DMS79 treated with DMSO at 0.1 percent for 48 hours (cell line): ENCODE results near the gene A3GALT2.
"Not testable (repeated sequence)": the region's sequence is repeated elsewhere in the genome, so short reads cannot be mapped to it uniquely, and the experiment has no call there.

Source experiments
- DNase-seq: peaks from one replicate; lab custom pipeline; 2025; lab: John Stamatoyannopoulos, UW

A3GALT2 gene

DNA sequence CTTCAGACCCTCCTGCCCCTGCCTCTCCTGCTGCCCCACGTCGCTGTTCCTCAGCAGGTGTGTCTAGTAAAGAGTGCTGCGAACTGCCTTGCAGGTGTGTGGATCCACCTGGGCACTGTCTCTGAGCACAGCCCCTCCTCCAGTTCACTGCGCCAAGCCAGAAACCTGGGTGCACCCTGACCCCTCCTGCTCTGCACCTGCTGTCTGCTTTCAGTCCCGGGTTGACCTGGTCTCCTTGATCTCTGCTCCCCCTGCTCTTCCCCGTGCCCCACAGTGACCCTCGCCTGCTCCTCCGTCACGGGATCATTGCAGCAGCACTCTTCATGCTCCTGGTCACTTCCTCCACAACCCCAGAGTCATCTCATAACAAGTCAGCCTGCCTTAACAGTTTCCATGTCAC is 6.5 kb downstream of the A3GALT2 start:
- DNase-seq = no peak

DNA sequence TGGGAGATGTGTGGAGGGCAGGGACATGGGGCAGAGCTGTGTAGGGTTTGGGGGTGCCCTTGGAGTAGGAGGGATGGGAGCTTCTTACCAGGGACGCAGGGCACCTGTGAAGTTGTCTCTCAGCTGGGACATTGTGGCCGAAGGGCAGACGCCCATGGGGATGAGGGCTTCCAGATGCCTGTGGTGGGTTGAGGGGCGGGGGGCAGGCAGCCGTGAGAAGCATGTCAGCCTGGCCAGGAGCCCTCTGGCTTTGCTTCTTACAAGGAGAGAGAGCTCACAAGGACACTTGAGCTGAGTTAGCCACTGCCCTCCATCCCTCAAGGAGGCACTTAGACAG is 8.5 kb downstream of the A3GALT2 start:
- DNase-seq = peak; percentile 80

DNA sequence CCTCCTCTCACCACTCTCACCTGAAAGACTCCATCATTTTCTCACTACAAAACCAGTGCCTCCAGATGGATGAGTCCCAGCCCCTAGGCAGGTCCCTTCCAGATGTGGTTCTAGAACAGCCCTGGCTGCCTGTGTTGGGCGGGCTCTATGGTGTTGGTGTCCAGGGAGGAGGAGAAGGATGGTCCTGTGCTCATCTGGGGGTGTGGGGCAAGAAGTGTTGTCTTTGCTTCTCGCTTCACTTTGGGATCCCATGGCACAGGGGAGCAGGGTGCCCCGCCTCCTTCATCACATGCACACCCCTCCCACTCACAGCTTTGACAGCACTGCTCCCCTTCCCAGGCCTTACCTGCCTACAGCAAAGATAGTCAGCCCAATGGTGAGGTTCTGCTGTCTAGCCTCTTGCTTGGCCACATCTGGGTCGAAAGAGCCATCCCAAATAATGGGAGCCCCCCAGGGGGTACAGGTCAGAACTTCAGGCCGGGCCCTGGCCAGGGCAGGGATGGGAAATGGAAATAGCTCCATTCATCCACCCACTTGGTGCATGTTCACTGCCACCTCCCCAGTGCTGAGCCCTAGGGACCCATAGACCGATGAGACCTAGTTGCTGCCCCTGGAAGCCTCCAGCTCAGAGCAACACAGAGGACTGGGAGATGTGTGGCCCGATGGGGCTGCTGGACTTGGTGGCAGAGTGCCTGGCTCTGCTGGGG is 9.0 kb downstream of the A3GALT2 start:
- DNase-seq = no peak

DNA sequence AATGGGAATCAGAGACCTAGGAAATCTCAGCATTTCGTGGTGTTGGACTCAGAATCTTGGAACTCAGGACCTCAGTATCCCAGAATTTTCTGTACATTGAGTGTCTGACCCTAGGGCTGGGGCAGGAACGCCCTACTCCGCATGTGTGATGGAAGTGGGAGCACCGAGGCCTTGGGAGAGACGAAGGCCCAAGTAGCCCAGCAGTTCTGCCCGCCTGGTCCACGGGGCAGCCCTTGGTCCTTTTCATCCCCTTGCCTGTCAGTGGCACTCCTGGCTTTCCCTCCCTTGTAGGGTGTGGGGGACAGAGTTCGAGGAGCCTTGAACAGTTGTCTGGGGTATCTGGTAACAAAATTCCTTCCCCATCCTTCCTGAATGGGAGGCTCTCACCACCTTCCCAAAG is 10.2 kb downstream of the A3GALT2 start:
- no peak for DNase-seq

DNA sequence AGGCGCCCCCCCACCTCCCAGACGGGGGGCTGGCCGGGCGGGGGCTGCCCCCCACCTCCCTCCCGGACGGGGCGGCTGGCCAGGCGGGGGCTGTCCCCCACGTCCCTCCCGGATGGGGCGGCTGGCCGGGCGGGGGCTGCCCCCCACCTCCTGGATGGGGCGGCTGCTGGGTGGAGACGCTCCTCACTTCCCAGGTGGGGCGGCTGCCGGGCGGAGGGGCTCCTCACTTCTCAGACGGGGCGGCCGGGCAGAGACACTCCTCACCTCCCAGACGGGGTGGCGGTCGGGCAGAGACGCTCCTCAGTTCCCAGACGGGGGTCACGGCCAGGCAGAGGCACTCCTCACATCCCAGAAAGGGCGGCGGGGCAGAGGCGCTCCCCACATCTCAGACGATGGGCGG is 11.5 kb downstream of the A3GALT2 start:
- DNase-seq = not testable (repeated sequence)

DNA sequence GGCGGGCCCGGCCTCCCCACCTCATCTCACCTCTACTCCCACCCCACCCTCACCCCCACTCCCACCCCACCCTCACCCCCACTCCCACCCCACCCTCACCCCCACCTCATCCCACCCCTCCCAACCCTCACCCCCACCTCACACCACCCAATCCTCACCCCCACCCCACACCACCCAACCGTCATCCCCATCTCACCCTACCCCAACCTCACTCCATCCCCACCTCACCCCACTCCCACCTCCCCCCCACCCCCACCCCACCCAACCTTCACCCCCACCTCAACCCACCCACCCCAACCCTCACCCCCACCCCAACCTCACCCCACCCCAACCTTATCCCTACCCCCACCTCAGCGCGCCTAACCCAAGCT is 13.4 kb downstream of the A3GALT2 start:
- no peak for DNase-seq

DNA sequence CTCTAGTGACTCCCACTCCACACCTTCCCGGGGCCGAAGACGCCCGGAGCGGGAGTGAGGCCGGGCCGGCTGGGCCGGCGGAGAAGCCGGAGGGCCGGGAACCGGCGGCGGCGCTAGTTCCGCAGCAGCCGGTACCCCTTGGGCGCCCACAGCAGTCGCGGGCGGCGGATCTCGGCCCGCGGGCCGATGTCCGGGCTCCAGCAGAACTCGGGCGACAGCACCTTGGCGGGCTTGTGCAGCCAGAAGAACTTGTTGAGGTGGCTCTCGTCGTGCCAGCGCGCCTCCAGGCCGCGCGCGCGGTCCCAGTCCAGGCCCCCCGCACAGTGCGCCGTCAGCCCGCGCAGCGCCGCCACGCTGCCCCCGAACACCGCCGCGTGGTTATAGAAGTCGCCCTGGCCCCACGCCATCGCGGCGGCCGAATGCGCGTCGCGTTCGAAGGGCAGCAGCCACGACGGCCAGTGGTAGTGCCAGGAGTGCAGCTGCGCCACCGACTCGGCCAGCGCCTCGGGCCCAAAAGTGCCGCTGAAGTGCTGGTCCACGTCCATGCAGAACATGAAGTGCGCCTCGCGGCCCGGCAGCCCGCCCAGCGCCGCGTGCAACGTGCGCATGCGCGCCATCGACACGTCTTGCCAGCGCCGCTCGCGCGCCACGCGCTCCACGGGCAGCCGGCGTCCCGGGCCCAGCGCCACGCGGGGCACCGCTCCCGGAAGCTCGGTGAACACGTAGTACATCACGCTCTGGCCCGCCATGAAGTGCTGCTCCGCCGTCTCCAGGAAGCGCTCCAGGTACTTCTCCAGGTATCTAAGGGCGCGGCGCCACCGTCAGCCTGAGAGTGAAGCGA is 14.0 kb downstream of the A3GALT2 start:
- no peak for DNase-seq

DNA sequence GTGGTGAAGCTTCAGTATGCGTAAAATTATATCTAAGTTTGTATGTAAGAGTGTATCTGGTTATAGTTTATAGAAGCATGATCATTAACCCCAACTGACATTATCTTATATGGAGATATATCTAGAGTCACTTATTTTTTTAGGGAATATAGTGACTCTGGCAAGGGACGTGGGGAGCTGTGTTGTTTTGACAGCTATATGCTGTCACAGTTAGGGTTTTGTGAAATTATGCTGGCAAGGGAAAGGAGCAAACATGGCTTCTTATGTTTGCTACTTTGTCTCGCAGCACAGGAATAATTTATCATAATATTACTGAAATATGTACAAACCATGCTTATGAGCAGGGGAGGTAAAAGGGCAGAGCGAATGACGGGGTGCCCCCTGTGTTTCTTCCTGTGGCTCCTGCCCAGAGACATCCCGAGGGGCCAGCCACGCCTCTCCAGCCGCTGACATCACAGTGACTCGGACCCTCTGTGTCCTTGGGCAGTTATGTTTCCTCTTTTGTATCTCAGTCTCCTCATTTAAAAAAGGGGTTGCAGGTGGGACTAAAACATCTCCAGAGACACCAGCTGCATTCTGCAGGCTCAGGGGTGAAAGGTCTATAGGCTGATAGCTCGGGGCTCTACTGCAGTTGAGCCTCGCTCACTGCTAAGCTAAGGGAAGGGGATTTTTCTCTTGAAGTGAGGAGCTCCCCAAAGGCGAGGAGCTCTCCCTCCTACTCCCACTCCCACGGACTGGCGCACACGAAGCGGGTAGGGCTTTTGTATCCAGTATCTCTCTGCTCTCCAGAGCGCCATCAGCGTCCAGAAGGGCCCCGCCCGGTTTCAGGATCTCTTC is 14.9 kb downstream of the A3GALT2 start:
- no peak for DNase-seq

DNA sequence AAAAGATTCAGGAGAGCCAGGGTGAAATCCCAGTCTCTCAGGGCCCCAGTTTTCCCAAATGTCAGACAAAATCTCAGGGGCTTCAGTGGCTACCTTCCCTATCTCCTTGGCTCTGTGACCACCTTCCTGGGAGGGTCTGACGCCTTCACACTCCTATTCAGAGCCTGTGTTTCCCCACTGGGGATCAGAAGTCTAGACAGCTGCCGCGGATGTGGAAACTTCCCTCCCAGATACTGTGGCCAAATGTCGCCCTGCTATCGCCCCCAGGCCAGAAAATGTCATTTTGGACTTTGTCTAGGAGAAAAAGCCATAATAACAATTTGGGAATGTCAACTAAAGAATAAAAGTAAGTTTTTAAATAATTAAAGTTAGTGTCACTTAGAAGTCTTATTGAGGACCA is 15.9 kb downstream of the A3GALT2 start:
- DNase-seq = no peak

DNA sequence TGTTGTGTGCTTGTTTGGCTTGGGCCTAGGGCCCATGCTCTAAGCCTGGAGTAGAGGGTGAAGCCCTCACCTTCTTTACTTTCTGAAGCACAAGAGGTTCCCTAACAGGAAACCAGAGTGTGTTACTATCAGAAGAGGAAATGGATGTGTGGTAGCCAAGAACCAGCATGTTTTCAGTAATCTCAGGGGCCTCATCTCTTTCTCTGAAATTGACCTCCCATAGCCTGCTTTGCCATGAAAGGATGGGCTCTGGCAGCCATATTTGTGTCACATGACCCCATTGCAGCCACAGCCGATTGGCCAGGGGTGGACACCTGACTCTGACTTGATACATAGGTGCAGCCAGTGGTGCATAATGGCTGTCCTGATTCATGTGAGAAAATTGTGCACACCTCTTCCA is 18.6 kb downstream of the A3GALT2 start:
- no peak for DNase-seq

DNA sequence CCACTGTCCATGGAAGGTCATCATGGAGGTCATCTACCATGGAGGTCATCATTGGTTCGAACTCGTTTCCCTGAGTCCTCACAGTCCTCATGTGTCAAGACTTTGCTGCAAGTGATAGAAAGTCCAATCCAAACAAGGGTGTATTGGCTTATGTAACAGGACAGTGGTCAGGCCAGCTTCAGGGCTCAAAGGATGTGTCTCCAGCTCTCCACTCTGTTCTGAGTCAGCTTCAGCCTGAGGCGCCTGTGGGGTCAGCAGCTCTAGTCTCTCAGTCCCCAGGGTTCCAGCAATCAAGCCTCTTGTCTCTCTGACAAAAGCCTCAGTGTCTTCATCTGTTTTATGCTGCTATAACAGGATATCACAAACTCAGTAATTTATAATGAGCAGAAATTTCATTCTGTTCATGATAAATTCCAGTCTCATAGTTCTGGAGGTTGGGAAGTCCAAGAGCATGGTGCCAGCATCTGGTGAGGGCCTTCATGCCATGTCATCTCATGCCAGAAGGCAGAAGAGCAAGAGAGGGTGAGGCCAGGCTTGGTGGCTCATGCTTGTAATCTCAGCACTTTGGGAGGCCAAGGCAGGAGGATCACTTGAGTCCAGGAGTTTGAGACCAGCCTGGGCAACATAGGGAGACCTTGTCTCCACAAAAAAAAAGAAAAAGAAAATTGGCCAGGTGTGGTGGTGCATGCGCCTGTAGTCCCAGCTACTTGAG is 19.5 kb downstream of the A3GALT2 start:
- DNase-seq = no peak

DNA sequence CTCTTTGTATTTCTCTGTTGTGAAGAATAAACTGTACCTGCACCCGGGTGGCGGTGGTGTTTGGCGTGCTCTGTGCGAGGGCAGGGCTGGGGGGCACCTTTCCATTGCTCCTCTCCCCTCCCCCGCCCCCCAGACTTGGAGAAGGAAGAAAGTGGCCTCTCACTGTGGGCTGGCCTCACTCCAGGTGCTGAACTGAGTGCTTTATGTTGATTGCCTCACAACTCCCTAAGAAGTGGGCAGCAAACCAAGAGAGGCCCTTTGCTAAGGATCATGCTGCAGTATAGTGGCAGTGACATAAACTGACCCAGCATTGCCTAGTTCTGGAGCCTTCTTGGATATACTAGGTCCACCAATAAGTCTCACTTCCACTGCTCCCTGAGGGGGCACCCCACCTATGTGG is 20.2 kb downstream of the A3GALT2 start:
- peak; percentile 87 for DNase-seq

DNA sequence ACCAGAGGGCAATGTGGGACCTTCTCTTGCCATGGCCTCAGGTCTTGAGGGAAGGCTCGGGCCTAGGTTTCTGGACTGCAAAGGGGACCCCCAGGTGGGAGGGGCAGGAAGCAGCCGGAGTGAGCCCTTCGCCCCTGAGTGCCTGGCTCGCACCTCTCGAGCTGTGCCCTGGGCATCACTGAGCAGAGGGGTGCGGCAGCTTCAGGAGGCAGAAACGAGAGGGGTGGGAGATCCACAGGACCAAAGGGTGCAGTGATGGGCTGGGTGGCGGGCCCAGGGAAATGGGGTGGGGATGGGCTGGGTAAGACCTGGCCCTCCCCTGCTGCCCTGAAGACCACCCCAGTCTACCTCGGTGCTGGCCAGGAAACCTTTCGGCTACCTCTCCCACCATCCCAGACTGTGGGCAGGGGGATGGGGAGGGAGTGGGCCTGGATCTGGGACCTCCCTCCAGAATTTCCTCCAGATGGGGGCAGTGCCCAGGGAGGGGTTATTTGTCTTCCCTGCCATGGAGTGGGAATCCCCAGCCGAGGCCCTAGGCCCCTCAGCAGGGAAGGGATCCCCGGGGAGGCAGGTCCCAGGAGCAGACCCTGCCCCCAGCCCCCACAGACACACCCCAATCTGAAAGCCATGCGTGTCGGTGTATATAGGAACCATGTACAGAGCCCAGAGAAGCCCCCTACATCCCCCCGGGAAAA is 21.3 kb downstream of the A3GALT2 start:
- DNase-seq = no peak

DNA sequence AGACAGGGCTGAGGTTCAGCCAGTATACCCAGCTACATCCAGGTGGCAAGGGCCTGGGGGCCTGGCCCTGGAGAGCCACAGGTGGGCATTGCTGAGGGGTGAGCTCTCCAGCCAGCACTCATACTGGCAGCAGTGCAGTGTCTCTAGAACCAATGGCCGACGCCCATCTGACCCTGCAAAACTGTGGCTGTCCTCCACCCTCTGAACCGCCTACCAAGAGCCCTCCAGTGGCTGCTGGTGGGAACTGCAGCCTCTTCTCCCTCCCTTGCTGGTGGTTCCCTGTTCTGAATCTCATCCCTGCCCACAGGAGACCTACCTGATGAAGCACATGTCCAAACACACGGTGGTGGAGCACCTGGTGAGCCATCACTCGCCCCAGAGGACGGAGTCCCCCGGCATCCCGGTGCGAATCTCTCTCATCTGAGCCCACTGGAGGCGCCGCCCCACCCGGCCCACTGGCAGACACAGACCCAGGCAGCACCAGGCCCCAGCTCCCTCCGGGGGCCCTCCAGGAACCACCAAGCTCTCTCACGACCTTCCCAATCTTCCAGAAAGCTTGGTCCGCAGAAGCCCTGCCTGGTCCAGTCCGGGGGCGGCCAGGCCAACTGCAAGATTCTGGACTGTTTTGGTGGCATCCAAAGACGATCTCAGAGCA is 22.1 kb downstream of the A3GALT2 start:
- peak; percentile 42 for DNase-seq

DNA sequence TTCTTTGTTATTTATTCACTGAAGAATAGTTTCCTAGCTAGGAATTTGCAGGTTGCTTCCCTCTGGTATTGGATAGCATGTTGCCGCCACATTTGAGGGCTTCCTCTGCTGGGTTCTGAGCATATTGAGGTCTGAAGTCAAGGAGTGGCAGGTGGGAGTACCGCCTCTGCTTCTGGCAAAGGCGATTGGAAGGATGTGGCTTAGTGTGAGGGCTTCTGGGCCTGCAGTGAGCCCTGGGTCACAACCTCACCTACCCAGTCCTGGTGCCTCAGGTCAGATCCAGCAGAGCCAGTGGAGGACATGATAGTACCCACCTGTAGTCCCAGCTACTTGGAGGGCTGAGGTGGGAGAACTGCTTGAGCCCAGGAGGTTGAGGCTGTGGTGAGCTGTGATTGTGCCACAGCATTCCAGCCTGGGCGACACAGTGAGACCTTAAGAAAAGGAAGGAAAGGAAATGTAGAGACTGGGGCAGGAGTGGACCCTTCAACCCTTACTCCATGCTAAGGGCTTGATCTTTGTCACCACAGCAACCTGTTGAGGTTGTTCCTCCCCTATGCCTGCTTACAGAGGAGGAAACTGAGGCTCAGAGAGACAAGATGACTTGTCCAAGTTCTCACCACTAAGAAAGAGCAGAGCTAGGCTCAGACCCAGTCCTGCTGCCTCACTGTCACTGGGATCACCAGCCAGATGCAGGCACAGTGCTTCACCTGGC is 22.8 kb downstream of the A3GALT2 start:
- DNase-seq = no peak

DNA sequence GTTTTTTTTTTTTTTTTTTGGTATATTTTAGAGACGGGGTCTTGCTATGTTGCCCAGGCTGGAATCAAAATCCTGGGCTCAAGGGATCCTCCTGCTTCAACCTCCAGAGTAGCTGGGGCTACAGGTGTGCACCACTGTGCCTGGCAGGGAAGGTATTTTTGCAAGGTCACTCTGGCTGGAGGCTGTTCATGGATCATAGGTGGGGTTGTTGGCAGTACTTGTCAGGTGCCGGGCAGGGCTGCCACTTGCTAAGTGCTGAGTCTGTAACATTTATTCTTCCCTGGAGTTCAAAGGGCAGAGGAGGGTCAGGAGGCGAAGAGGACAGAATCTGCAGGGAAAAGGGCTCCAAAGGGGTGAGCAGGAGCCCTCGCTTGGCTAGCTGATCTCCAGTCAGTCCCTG is 24.1 kb downstream of the A3GALT2 start:
- DNase-seq = no peak

DNA sequence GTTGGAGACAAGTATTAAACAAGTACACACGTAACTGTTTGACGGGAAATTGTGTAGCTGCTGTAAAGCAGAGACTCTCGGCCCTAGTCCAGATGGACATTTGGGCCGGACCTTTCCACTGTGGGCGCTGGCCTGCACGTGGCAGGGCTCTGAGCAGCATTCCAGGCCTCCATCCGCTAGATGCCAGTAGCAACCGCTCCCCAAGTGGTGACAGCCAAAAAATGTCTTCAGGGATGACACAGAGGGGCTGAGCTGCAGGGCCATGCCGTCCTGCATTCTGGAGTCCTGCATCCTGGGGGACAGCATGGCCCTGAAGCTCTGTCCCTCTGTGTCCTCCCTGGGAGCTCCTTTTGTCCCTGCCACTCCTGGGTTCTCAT is 24.8 kb downstream of the A3GALT2 start:
- DNase-seq = no peak

DNA sequence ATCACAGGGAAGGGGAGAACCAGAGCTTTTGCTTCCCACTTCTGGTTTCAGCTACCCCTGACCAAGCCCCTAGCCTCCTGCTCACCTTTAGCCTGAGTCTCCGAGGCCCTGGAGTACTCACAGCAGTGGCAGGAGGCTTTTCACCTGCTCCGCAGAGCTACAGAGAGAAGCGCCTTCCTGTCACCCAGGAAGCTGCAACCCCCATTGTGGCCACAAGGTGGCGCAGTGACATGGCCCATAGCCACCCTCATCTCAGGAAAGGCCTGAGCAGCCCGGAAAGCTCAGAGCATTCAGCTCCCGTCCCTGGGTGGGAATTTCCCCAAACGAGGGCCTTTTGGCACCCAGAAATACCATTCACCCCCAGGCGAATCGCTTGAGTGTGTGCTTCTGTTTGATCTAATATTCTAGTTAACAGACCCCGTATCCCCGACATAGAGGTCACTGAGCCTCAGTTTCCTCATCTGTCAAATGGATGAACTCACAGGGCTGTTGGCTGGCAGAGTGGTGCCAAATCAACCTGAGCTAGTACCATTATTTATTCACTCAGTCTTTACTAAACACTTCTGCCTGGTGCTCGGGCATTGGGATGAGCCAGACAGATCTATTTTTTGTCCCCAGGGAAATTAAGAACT is 25.3 kb downstream of the A3GALT2 start:
- DNase-seq = peak; percentile 59

DNA sequence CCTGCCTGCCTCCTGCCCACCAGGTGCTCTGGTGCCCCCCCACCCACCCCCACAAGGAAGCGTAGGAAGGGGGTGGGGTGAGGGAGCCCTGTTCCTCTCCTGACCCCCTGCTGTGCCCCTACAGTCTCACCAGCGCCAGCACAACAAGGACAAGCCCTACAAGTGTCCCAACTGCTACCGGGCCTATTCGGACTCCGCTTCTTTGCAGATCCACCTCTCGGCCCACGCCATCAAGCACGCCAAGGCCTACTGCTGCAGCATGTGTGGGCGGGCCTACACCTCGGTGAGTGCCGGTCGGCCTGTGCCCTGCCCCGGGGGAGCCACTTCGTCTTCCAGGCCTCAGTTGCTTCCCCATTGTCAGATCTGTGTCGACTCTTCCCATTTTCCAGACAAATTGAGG is 25.9 kb downstream of the A3GALT2 start:
- no peak for DNase-seq
